Epithelial cell of proximal tubule (primary cell): Measurements from ENCODE around the gene FXYD5. TPM values are rescaled to one million over a fixed set of nuclear protein-coding genes. Genes with fewer than 3 reads are reported as not detected.

Experiments
- DNase-seq: peaks from one replicate; pipeline ENCODE4 v3.0.0-alpha.2; 2011; ENCODE audit warnings: low read depth
- H3K4me3 ChIP-seq: 2 replicates; pipeline ENCODE4 v1.5.1; 2011; ENCODE audit warnings: low read depth, mild to moderate bottlenecking, low read length
- total RNA-seq: library from RNA; depleted of rRNA; stranded (reverse); fragments of >200 nt; gene quantifications from 2 replicates; pipeline ENCODE4 v1.2.3, GENCODE V29; 2015
- TF ChIP-seq, protein P1 (sequence below): conservative IDR thresholded peaks from 2 replicates; pipeline ENCODE4 v1.5.1; 2012; ENCODE audit warnings: low read depth, mild to moderate bottlenecking, low read length

The FXYD5 gene
- total RNA-seq, 1 donor from 2014 or later = 107 TPM

DNA sequence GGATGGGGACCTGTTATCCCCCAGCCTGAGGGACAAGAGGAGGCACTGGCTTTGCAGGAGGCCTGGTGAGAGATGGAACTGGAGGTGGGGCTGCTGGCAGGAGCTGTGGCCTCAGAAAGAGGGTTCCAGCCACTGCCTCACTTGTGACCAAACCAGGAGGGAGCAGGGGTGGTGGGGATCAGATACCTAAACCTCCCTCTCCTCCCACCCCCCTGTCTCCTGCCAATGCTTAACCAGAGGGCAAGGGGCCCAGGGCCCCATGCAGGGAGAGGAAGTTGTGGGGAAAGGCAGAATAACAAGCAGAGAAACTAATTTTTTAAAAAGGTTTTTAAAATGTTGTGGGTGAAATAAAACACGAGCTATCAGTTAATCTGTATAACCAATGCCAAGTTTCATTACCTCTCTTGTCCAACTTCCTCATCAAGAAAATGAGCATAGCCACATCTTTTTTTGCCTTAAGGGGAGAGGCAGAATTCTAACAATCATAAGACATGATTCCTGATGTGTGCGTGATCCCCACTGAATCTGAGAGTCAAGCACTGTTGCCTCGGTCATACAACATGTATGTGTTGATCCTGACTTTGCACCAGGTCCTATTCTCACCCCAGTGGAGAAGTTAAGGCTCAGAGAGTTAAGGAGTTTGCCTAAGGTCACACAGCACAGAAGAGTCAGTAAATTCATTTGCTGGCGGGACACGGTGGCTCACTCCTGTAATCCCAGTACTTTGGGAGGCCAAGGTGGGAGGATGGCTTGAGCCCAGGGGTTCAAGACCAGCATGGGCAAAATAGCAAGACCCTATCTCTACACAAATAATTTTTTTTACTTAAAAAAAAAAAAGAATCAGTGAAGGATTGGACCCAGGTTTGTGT lies 12.9 kb downstream of the FXYD5 start:
- no peak for DNase-seq
- TF ChIP-seq, protein P1, sequence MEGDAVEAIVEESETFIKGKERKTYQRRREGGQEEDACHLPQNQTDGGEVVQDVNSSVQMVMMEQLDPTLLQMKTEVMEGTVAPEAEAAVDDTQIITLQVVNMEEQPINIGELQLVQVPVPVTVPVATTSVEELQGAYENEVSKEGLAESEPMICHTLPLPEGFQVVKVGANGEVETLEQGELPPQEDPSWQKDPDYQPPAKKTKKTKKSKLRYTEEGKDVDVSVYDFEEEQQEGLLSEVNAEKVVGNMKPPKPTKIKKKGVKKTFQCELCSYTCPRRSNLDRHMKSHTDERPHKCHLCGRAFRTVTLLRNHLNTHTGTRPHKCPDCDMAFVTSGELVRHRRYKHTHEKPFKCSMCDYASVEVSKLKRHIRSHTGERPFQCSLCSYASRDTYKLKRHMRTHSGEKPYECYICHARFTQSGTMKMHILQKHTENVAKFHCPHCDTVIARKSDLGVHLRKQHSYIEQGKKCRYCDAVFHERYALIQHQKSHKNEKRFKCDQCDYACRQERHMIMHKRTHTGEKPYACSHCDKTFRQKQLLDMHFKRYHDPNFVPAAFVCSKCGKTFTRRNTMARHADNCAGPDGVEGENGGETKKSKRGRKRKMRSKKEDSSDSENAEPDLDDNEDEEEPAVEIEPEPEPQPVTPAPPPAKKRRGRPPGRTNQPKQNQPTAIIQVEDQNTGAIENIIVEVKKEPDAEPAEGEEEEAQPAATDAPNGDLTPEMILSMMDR = no peak
- no peak overlapping the region for H3K4me3 ChIP-seq

DNA sequence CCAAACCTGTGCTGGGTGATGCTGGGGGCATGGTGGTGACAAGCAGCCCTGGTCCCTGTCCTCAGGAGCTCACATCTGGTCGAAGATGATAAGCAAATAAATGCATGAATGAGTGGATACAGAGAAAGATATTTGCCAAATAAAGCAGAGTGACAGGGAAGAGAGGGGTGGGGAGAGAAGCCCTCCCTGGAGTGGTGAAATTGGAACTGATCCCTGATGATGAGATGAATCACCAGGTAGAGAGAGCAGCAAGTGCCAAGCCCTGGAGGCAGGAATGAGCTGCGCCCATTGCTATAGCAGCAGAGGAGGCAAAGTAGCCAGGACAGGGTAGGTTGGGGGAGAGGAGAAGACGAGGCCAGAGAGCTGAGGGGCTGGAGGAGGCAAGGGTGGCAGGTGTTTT lies 13.7 kb downstream of the FXYD5 start:
- no peak overlapping the region for H3K4me3 ChIP-seq
- TF ChIP-seq, protein P1 = no peak
- DNase-seq = no peak

DNA sequence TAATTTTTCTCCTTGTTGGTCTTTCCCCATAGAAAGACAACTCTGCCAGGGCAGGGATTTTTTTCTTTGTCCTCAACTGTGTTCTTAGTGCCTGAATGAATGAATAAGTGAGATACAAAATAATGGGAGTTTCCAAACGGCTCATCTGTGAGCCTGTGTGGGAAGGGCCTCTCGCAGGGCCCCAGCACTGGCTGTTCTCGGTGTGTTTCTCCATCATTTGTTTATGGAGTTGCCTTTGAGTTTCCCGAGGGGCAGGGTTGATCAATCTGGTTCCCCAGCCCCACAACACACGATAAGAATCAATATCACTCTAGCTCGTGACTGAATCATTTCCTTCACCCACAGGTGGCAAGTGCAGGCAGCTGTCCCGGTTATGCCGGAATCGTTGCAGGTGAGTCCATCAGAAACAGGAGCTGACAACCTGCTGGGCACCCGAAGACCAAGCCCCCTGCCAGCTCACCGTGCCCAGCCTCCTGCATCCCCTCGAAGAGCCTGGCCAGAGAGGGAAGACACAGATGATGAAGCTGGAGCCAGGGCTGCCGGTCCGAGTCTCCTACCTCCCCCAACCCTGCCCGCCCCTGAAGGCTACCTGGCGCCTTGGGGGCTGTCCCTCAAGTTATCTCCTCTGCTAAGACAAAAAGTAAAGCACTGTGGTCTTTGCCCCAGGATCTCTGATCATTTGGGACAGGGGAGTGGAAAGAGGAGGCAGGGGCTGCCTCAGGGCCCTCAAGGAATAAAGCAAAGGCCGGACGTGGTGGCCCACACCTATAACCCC lies 14.9 kb downstream of the FXYD5 start:
- H3K4me3 ChIP-seq = no peak overlapping the region
- no peak for DNase-seq
- TF ChIP-seq, protein P1 = no peak

DNA sequence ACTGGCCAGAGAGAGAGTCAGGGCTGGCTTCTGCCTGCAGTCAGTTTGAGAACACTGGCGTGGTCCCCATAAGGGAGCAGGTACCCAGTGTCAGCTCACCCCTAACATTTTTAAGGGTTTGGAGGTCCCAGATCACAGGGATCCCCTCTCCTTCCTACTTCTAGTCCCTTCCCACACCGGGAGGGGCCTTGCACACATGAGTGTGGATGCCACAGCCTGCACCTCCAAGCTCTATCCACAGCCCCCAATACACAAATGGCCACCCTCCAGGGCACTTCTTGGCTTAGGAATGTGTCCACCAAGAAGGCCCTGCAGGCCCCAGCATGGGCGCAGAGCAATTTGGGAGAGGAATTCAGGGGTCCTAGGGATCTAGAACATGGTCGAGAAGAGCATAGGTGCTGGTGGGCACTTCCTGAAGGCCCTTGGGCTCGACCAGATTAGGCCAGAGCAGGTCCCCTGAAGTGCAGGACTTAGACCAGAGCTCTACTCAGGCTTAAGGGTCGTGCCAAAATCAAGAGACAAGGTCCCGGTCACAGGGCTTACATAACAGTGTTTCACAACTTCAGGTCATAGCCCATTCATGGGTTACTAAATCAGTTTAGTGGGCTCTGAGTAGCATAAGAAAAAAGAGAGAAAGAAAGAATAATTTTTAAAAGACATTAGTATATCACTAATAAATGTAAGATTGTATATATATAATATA lies 16.0 kb downstream of the FXYD5 start:
- no peak for DNase-seq
- TF ChIP-seq, protein P1 = no peak
- no peak overlapping the region for H3K4me3 ChIP-seq

DNA sequence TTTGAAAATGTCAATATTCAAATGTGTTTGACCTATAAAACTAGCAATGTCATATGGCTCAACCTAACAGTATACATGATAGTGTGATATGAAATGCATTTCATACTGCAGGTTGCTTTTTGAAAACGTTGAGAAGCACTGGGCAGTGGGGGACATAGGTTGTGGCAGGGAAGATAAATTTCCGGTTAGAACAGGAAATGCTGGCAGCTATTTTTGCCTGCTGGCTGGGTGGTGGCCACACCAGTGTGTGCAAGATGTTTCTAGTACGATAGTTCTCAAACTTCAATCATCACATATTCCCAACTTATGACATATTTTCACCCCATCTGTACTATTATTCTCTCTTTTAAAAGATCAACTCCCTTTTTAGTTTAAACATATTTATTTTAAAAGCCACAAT lies 17.2 kb downstream of the FXYD5 start:
- no peak for DNase-seq
- H3K4me3 ChIP-seq = no peak overlapping the region
- TF ChIP-seq, protein P1 = no peak

DNA sequence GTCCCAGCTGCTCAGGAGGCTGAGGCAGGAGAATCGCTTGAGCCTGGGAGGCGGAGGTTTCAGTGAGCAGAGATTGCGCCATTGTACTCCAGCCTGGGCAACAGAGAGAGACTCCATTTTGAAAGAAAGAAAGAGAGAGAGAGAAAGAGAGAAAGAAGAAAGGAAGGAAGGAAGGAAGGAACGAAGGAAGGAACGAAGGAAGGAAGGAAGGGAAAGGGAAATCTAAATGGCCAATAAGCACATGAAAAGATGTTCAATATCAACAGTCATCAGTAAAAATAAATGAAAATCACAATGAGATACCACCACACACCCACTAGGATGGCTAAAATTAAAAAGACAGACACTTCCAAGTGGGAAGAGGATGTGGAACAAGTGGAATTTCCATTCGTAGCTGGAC lies 19.7 kb downstream of the FXYD5 start:
- TF ChIP-seq, protein P1 = no peak
- no peak for DNase-seq
- no peak overlapping the region for H3K4me3 ChIP-seq
